HepG2 (cell line): ENCODE measurements around the gene CTSA. TPM values are rescaled to one million over a fixed set of nuclear protein-coding genes. Genes with fewer than 3 reads are reported as not detected.
A peak's percentile ranks its signal among the peaks of the same experiment; 100 is the strongest.

Experiments
- ATF1 ChIP-seq: IDR thresholded peaks from 2 replicates; pipeline ENCODE4 v1.6.1; 2016; ENCODE audit warnings: mild to moderate bottlenecking, control low read depth
- DMAP1 ChIP-seq: IDR thresholded peaks from 2 replicates; pipeline ENCODE4 v1.6.1; 2016
- ELF3 ChIP-seq: IDR thresholded peaks from 2 replicates; pipeline ENCODE4 v1.6.1; 2016; ENCODE audit warnings: missing genetic modification reagents, missing compliant biosample characterization
- FOXA1 ChIP-seq, 2 experiments: fragments of 450-650 bp in 1 of 2; sonication (generic) in 1 of 2; formaldehyde crosslinking in 1 of 2; IDR thresholded peaks; 2 replicates each; pipeline versions ENCODE4 v1.4.0 to v1.6.1; 2016 to 2020; ENCODE audit warnings: missing genetic modification reagents in 1 of 2
- HDAC1 ChIP-seq: sonication (generic); formaldehyde crosslinking; IDR thresholded peaks from 2 replicates; pipeline ENCODE4 v1.5.1; 2020; ENCODE audit warnings: mild to moderate bottlenecking, missing genetic modification reagents
- HNRNPL ChIP-seq: fragments of 200-400 bp; formaldehyde crosslinking; IDR thresholded peaks from 2 replicates; pipeline ENCODE4 v1.6.1; 2017; ENCODE audit warnings: mild to moderate bottlenecking, low read depth, low read length
- HOXD1 ChIP-seq: sonication (generic); formaldehyde crosslinking; IDR thresholded peaks from 2 replicates; pipeline ENCODE4 v1.5.0; 2020; ENCODE audit warnings: missing genetic modification reagents
- IRX3 ChIP-seq: sonication (generic); formaldehyde crosslinking; IDR thresholded peaks from 2 replicates; pipeline ENCODE4 v1.8.1; 2023; ENCODE audit warnings: mild to moderate bottlenecking, low read depth, missing genetic modification reagents, borderline replicate concordance
- KAT2B ChIP-seq: fragments of 150-350 bp; IDR thresholded peaks from 2 replicates; pipeline ENCODE4 v1.6.1; 2014; ENCODE audit warnings: low read depth, low read length, borderline replicate concordance
- MYNN ChIP-seq: sonication (generic); formaldehyde crosslinking; IDR thresholded peaks from 2 replicates; pipeline ENCODE4 v1.4.0; 2020; ENCODE audit warnings: mild to moderate bottlenecking, low read depth, missing genetic modification reagents
- RBFOX2 ChIP-seq: fragments of 200-400 bp; formaldehyde crosslinking; IDR thresholded peaks from 2 replicates; pipeline ENCODE4 v1.6.1; 2017; ENCODE audit warnings: low read depth, mild to moderate bottlenecking, low read length
- SALL1 ChIP-seq: sonication (generic); formaldehyde crosslinking; IDR thresholded peaks from 2 replicates; pipeline ENCODE4 v1.8.0; 2022; ENCODE audit warnings: mild to moderate bottlenecking, missing genetic modification reagents
- THRA ChIP-seq: sonication (generic); formaldehyde crosslinking; IDR thresholded peaks from 2 replicates; pipeline ENCODE4 v1.4.0; 2020; ENCODE audit warnings: missing genetic modification reagents, borderline replicate concordance
- YEATS4 ChIP-seq: sonication (generic); formaldehyde crosslinking; IDR thresholded peaks from 2 replicates; pipeline ENCODE4 v1.4.0; 2020; ENCODE audit warnings: missing genetic modification reagents, borderline replicate concordance
- ZBTB26 ChIP-seq: IDR thresholded peaks from 2 replicates; pipeline ENCODE4 v1.6.1; 2016; ENCODE audit warnings: missing compliant biosample characterization, missing genetic modification reagents, borderline replicate concordance
- ZNF264 ChIP-seq: sonication (generic); formaldehyde crosslinking; IDR thresholded peaks from 2 replicates; pipeline ENCODE4 v1.4.0; 2020; ENCODE audit warnings: missing genetic modification reagents
- ZNF329 ChIP-seq: sonication (generic); formaldehyde crosslinking; IDR thresholded peaks from 2 replicates; pipeline ENCODE4 v1.9.0; 2021; ENCODE audit warnings: low read depth, mild to moderate bottlenecking, missing genetic modification reagents
- ZNF383 ChIP-seq: sonication (generic); formaldehyde crosslinking; IDR thresholded peaks from 2 replicates; pipeline ENCODE4 v1.4.0; 2020; ENCODE audit warnings: missing genetic modification reagents, mild to moderate bottlenecking, borderline replicate concordance
- ZNF570 ChIP-seq: sonication (generic); formaldehyde crosslinking; IDR thresholded peaks from 2 replicates; pipeline ENCODE4 v1.4.0; 2020; ENCODE audit warnings: mild to moderate bottlenecking, missing genetic modification reagents, borderline replicate concordance
- ZNF614 ChIP-seq: IDR thresholded peaks from 2 replicates; pipeline ENCODE4 v1.6.1; 2018; ENCODE audit warnings: missing biosample characterization, missing genetic modification reagents, inconsistent platforms, borderline replicate concordance
- ZNF616 ChIP-seq: sonication (generic); formaldehyde crosslinking; IDR thresholded peaks from 2 replicates; pipeline ENCODE4 v1.5.0; 2020; ENCODE audit warnings: low read depth, mild to moderate bottlenecking, missing genetic modification reagents
- ZNF7 ChIP-seq: IDR thresholded peaks from 2 replicates; pipeline ENCODE4 v1.6.1; 2016; ENCODE audit warnings: missing biosample characterization, missing genetic modification reagents
- ZNF747 ChIP-seq: sonication (generic); formaldehyde crosslinking; IDR thresholded peaks from 2 replicates; pipeline ENCODE4 v1.8.1; 2023; ENCODE audit warnings: missing genetic modification reagents, mild to moderate bottlenecking, borderline replicate concordance
- ZSCAN9 ChIP-seq: IDR thresholded peaks from 2 replicates; pipeline ENCODE4 v1.6.1; 2016; ENCODE audit warnings: borderline replicate concordance
- polyA plus RNA-seq, 8 experiments: library from polyadenylated mRNA; depleted of rRNA in 3 of 8; stranded (reverse) in 7 of 8; unstranded in 1 of 8; fragments of >200 nt; fragmentation: Illumina TruSeq in 4 of 8; extraction: Trizol in 4 of 8; gene quantifications; 2 replicates each; pipeline versions ENCODE4 v1.2.1 to v1.2.3, GENCODE V29; 2011 to 2016; ENCODE audit warnings: low read depth in 4 of 8, missing spikeins in 1 of 8, mixed read lengths in 1 of 8; ENCODE audit not compliant: insufficient read depth in 1 of 8
- total RNA-seq, 5 experiments: library from RNA; depleted of rRNA; stranded (reverse); fragments of >200 nt; fragmentation: Illumina TruSeq; extraction: Trizol; gene quantifications; 2 replicates each; pipeline ENCODE4 v1.2.3, GENCODE V29; 2016; ENCODE audit warnings: low read depth in 1 of 5
- TF ChIP-seq, protein P1 (sequence below): IDR thresholded peaks from 2 replicates; pipeline ENCODE4 v1.6.1; 2016
- TF ChIP-seq, protein P2 (sequence below): sonication (generic); formaldehyde crosslinking; IDR thresholded peaks from 2 replicates; pipeline ENCODE4 v1.5.1; 2020; ENCODE audit warnings: missing genetic modification reagents, mild to moderate bottlenecking, borderline replicate concordance

Gene CTSA
- total and polyA plus RNA-seq, 2 of the 13 experiments (the other 11 are each of a cell fraction or from before 2014, with no cell fraction given), result 202 to 231 TPM

DNA sequence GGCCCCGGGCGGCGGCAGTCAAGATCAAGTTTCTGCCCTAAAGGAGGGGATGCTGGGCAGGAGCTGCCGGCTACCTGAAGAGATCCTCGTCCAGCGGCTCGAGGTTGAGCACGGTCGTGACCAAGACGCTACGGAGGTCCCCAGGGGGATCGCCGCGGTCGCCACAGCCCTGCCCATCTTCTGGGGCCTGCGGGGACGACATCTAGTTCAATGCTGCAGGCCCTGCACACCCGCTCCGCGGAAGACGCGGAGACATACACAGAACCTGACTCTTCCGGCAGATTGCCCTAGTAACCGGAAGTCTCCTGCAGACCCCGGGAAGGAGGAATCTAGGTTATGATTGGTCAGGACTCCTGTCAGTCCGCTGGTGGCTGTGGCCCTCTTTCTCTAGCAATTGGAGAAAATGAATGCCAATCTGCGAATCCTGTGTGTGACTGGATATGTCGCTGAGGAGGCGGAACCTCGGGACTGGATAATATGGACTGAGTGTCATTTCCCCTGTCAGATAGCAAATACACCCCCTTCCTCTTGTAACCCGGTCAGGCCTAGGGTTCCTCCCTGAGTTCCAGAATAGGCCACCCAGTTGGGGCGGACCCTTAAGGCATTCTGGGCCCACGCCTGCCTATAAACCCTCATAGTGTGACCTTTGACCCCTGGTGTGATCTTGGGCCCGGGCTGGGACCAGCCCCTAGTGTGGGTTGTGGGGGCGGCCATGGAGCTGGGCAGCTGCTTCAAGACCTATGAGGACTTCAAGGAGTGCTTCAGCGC is 33.8 kb upstream of the CTSA start, which contains the start of the genes ACOT8 and ZSWIM3 (continued):
- TF ChIP-seq ELF3, result peak; percentile 90
- no peak for TF ChIP-seq ZNF383 (CRISPR knock-in tag)
- TF ChIP-seq RBFOX2, result peak; percentile 84
- TF ChIP-seq ZNF264 (CRISPR knock-in tag), result peak; percentile 84
- TF ChIP-seq THRA (CRISPR knock-in tag), result peak; percentile 51
- TF ChIP-seq ZNF614 (CRISPR knock-in tag), result peak; percentile 92
- peak; percentile 59; the same call in 1 of the 2 replicates for TF ChIP-seq ZNF329 (CRISPR knock-in tag)
- TF ChIP-seq HDAC1 (CRISPR knock-in tag), result peak; percentile 83; the same call in 1 of the 2 replicates
- TF ChIP-seq ZNF616 (CRISPR knock-in tag), result 0 out of 2 replicates have a peak, but pooled peaks have one; percentile 59
- peak; percentile 72 for TF ChIP-seq HOXD1
- peak; percentile 87 for TF ChIP-seq YEATS4 (CRISPR knock-in tag)
- TF ChIP-seq, protein P1, sequence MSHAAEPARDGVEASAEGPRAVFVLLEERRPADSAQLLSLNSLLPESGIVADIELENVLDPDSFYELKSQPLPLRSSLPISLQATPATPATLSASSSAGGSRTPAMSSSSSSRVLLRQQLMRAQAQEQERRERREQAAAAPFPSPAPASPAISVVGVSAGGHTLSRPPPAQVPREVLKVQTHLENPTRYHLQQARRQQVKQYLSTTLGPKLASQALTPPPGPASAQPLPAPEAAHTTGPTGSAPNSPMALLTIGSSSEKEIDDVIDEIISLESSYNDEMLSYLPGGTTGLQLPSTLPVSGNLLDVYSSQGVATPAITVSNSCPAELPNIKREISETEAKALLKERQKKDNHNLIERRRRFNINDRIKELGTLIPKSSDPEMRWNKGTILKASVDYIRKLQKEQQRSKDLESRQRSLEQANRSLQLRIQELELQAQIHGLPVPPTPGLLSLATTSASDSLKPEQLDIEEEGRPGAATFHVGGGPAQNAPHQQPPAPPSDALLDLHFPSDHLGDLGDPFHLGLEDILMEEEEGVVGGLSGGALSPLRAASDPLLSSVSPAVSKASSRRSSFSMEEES (CRISPR knock-in tag), result peak; percentile 67; the same call in 1 of the 2 replicates
- no peak for TF ChIP-seq FOXA1 (IDR thresholded peaks at IDR 0.05)
- no peak for TF ChIP-seq FOXA1 (CRISPR knock-in tag; IDR thresholded peaks at IDR 0.05)
- peak; percentile 81; the same call in 1 of the 2 replicates for TF ChIP-seq ZBTB26 (CRISPR knock-in tag)
- TF ChIP-seq ZNF7 (CRISPR knock-in tag), result no peak
- TF ChIP-seq KAT2B, result no peak
- TF ChIP-seq IRX3, result peak; percentile 83; the same call in 1 of the 2 replicates
- peak; percentile 90 for TF ChIP-seq ATF1 (CRISPR knock-in tag)
- TF ChIP-seq, protein P2, sequence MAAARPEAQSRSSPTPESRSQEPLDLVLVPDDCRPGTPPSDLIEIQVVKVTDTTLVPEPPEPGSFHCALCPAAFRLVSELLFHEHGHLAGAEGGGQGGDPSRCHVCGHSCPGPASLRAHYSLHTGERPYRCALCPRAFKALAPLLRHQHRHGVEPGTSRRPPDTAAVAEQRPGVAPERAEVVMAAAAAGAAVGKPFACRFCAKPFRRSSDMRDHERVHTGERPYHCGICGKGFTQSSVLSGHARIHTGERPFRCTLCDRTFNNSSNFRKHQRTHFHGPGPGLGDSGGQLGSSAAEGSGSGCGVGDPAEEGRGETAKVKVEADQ (CRISPR knock-in tag), result peak; percentile 76
- TF ChIP-seq ZSCAN9 (CRISPR knock-in tag), result peak; percentile 89
- TF ChIP-seq ZNF747 (CRISPR knock-in tag), result peak; percentile 60; the same call in 1 of the 2 replicates
- no peak for TF ChIP-seq ZNF570 (CRISPR knock-in tag)
- peak; percentile 72; the same call in 1 of the 2 replicates for TF ChIP-seq HNRNPL
- peak; percentile 90 for TF ChIP-seq DMAP1 (CRISPR knock-in tag)
- TF ChIP-seq SALL1, result peak; percentile 75
- TF ChIP-seq MYNN, result peak; percentile 85; the same call in 1 of the 2 replicates
